Measurements from ENCODE around the gene NCKIPSD. TPM values are rescaled to one million over a fixed set of nuclear protein-coding genes. Genes with fewer than 3 reads are reported as not detected.

Gene NCKIPSD
- total RNA-seq, 1 donor from 2014 or later = 34.1 TPM

- no peaks in the 10 kb centered on the region for H3K9me3 Mint-ChIP-seq (ENCODE audit: unreplicated experiment)
- TF ChIP-seq CTCF (IDR thresholded peaks at IDR 0.05; ENCODE audit: unreplicated experiment) = no peak
- no peak for DNase-seq (ENCODE audit: low spot score)
- peak overlapping the region; percentile 53 for H3K4me3 Mint-ChIP-seq (ENCODE audit: unreplicated experiment)
- H3K27me3 Mint-ChIP-seq (ENCODE audit: unreplicated experiment) = no peaks in the 10 kb centered on the region
- H3K36me3 Mint-ChIP-seq (ENCODE audit: low read depth, unreplicated experiment) = peaks cover 38% of the 10 kb centered on the region
- peak overlapping the region; percentile 48 for H3K27ac Mint-ChIP-seq (ENCODE audit: unreplicated experiment)
- peaks cover 6% of the 10 kb centered on the region for H3K4me1 Mint-ChIP-seq (ENCODE audit: unreplicated experiment)
Observed at GRCh38 chr3:48695393-48695753, 9.7 kb upstream of the NCKIPSD start.

- Mint-ChIP-seq H3K27me3 (ENCODE audit: unreplicated experiment) (peaks cover 1% of the 10 kb centered on the region), H3K9me3 (ENCODE audit: unreplicated experiment) (no peaks in the 10 kb centered on the region), H3K4me3 (ENCODE audit: unreplicated experiment) (no peak overlapping the region), H3K4me1 (ENCODE audit: unreplicated experiment) (peaks cover 3% of the 10 kb centered on the region), H3K36me3 (ENCODE audit: low read depth, unreplicated experiment) (peaks cover 42% of the 10 kb centered on the region), H3K27ac (ENCODE audit: unreplicated experiment) (no peak overlapping the region)
- no peak for DNase-seq (ENCODE audit: low spot score)
- TF ChIP-seq CTCF (IDR thresholded peaks at IDR 0.05; ENCODE audit: unreplicated experiment) = no peak
Observed at GRCh38 chr3:48694610-48695392, 9.1 kb upstream of the NCKIPSD start.

GRCh38 chr3:48693826-48694225, 8.1 kb upstream of the NCKIPSD start:
- H3K27me3 Mint-ChIP-seq (ENCODE audit: unreplicated experiment) = peaks cover 1% of the 10 kb centered on the region
- no peaks in the 10 kb centered on the region for H3K4me1 Mint-ChIP-seq (ENCODE audit: unreplicated experiment)
- no peak overlapping the region for H3K4me3 Mint-ChIP-seq (ENCODE audit: unreplicated experiment)
- H3K9me3 Mint-ChIP-seq (ENCODE audit: unreplicated experiment) = no peaks in the 10 kb centered on the region
- peaks cover 38% of the 10 kb centered on the region for H3K36me3 Mint-ChIP-seq (ENCODE audit: low read depth, unreplicated experiment)
- no peak overlapping the region for H3K27ac Mint-ChIP-seq (ENCODE audit: unreplicated experiment)
- no peak for TF ChIP-seq CTCF (IDR thresholded peaks at IDR 0.05; ENCODE audit: unreplicated experiment)
- no peak for DNase-seq (ENCODE audit: low spot score)

GRCh38 chr3:48692551-48692950, 6.8 kb upstream of the NCKIPSD start:
- Mint-ChIP-seq H3K4me1 (ENCODE audit: unreplicated experiment) (no peaks in the 10 kb centered on the region), H3K27me3 (ENCODE audit: unreplicated experiment) (peaks cover 1% of the 10 kb centered on the region), H3K9me3 (ENCODE audit: unreplicated experiment) (no peaks in the 10 kb centered on the region), H3K4me3 (ENCODE audit: unreplicated experiment) (no peak overlapping the region), H3K27ac (ENCODE audit: unreplicated experiment) (no peak overlapping the region), H3K36me3 (ENCODE audit: low read depth, unreplicated experiment) (peaks cover 41% of the 10 kb centered on the region)
- TF ChIP-seq CTCF (IDR thresholded peaks at IDR 0.05; ENCODE audit: unreplicated experiment) = no peak
- no peak for DNase-seq (ENCODE audit: low spot score)

- Mint-ChIP-seq H3K4me3 (ENCODE audit: unreplicated experiment) (peak overlapping the region; percentile 76), H3K9me3 (ENCODE audit: unreplicated experiment) (no peaks in the 10 kb centered on the region), H3K4me1 (ENCODE audit: unreplicated experiment) (peaks cover 5% of the 10 kb centered on the region), H3K36me3 (ENCODE audit: low read depth, unreplicated experiment) (peaks cover 42% of the 10 kb centered on the region), H3K27ac (ENCODE audit: unreplicated experiment) (peak overlapping the region; percentile 32), H3K27me3 (ENCODE audit: unreplicated experiment) (peaks cover 7% of the 10 kb centered on the region)
- no peak for DNase-seq (ENCODE audit: low spot score)
- TF ChIP-seq CTCF (IDR thresholded peaks at IDR 0.05; ENCODE audit: unreplicated experiment) = no peak
Observed at GRCh38 chr3:48690846-48691458, 5.2 kb upstream of the NCKIPSD start.
